Right lobe of liver (tissue), 6 donors: ENCODE measurements around the gene SLITRK4. TPM values are rescaled to one million over a fixed set of nuclear protein-coding genes. Genes with fewer than 3 reads are reported as not detected.

ENCODE experiments used
- ATAC-seq, 4 donors: fragments of 200-7000 bp; cut with Tn5 transposase; one replicate each; pipeline ENCODE4 v1.9.1; 2020; ENCODE audit warnings: mild to moderate bottlenecking in 4 of 4, moderate library complexity in 4 of 4
- DNase-seq, 3 donors: peaks; one replicate each; pipeline ENCODE4 v3.0.0-alpha.2; 2020
- H3K27ac ChIP-seq, 3 donors: fragments of 200-600 bp; one replicate each; pipeline ENCODE4 v1.8.0; 2022
- H3K27me3 ChIP-seq, 2 donors: fragments of 200-600 bp; one replicate each; pipeline ENCODE4 v1.8.0; 2022
- H3K36me3 ChIP-seq, 4 donors: fragments of 200-600 bp; sonication (generic) in 1 of 4; one replicate each; pipeline versions ENCODE4 v1.5.1 to v1.8.0; 2017 to 2022; ENCODE audit warnings: control low read depth in 1 of 4
- H3K4me1 ChIP-seq, 4 donors: fragments of 200-600 bp; sonication (generic) in 1 of 4; one replicate each; pipeline versions ENCODE4 v1.5.1 to v1.8.0; 2017 to 2022; ENCODE audit warnings: control low read depth in 1 of 4
- H3K4me3 ChIP-seq, 3 donors: fragments of 200-600 bp; one replicate each; pipeline ENCODE4 v1.8.0; 2022
- H3K9me3 ChIP-seq, 4 donors: fragments of 200-600 bp; sonication (generic) in 1 of 4; one replicate each; pipeline versions ENCODE4 v1.5.1 to v1.8.0; 2017 to 2022; ENCODE audit warnings: control low read depth in 1 of 4
- POLR2A ChIP-seq: fragments of 450-650 bp; IDR thresholded peaks from one replicate; pipeline ENCODE4 v1.6.1; 2017; ENCODE audit warnings: antibody characterized with exemption, mild to moderate bottlenecking
- WGBS: methylation state at CpG from one replicate; pipeline ENCODE4 v1.1.6; 2018; ENCODE audit warnings: low coverage, low lambda C conversion rate; ENCODE audit not compliant: insufficient coverage; ENCODE audit errors: missing lambda C conversion rate; 5-methylcytosine and 5-hydroxymethylcytosine counted together
- intact Hi-C, 2 donors: fragments of 100-400 bp; cut with DNase I; formaldehyde crosslinking; loops; one replicate each; pipeline versions ENCODE4 v1.11.2 to v1.14.1; 2022
- total RNA-seq, 6 experiments: library from RNA; depleted of rRNA in 2 of 6; stranded (reverse); fragments of >200 nt in 2 of 6; fragmentation: NEBNext Ultra II Directional in 3 of 6; extraction: Animal tissue kit (Norgen Biotek cat#: 25700) in 3 of 6; gene quantifications; one replicate each; pipeline versions ENCODE4 v1.1.0 to v1.2.4, GENCODE V29; 2016 to 2023
- TF ChIP-seq, protein P1 (sequence below), 4 donors: fragments of 200-600 bp in 3 of 4; fragments of 450-650 bp in 1 of 4; IDR thresholded peaks; one replicate each; pipeline versions ENCODE4 v1.5.1 to v1.8.0; 2016 to 2022; ENCODE audit warnings: antibody characterized with exemption in 4 of 4, mild to moderate bottlenecking in 2 of 4
- donor health status: DM: no; HTN: yes; CAD: no.
- donor health status: DM: no; HTN: no; CAD: no.
- donor health status: DM: no; HTN: no; CAD: no.
- donor health status: DM: no; HTN: yes; CAD: no.
- donor health status: DM: no; HTN: yes; CAD: no.

The SLITRK4 gene
- total RNA-seq, 6 experiments from 2014 or later, result 0.02 to 0.43 (median 0.09) TPM; not detected in 1

DNA sequence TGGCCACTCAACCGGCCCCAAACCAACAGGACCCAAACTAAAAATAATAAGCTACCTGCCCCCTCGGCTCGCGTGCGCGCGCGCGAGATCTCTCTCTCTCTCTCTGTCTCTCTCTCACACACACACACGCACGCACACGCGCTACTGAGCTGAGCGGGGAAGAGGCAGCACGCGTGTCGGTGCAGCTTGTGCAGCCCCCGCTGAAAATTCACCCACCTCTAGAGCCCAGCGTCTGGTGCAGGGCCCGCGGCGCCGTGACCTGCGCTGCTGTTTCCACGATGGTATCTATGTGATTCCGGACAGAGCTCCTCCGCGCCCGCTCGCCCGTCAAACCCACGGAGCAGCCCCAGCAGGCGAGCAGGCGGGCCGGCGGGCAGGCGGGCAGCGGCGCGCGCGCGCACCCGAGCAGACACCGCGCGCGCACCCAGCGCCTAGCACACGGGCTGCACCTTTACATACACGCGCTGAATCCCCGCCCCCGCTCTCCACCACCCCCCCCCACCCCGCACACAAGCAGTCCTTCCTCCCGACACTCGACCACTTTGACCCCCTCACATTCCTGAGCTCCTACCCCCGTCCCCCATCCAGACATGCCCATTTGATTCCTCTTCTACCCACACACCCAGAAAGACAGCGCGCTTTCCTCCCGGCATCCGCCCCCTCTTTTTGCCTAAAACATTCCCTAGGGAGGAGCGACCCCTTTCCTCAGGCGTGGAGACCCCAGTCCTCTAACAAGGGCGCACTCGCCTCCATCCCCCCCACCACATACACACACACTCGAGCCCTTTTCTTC lies 1.0 kb downstream of the SLITRK4 start:
- ATAC-seq (no peak), DNase-seq (no peak)
- H3K4me3 ChIP-seq, result peak overlapping the region in 2 of 3 donors; percentile 21 to 26
- TF ChIP-seq, protein P1, sequence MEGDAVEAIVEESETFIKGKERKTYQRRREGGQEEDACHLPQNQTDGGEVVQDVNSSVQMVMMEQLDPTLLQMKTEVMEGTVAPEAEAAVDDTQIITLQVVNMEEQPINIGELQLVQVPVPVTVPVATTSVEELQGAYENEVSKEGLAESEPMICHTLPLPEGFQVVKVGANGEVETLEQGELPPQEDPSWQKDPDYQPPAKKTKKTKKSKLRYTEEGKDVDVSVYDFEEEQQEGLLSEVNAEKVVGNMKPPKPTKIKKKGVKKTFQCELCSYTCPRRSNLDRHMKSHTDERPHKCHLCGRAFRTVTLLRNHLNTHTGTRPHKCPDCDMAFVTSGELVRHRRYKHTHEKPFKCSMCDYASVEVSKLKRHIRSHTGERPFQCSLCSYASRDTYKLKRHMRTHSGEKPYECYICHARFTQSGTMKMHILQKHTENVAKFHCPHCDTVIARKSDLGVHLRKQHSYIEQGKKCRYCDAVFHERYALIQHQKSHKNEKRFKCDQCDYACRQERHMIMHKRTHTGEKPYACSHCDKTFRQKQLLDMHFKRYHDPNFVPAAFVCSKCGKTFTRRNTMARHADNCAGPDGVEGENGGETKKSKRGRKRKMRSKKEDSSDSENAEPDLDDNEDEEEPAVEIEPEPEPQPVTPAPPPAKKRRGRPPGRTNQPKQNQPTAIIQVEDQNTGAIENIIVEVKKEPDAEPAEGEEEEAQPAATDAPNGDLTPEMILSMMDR (IDR thresholded peaks at IDR 0.05), result no peak
- no peak for TF ChIP-seq POLR2A
- H3K27me3 ChIP-seq, result peaks cover 0 to 22% of the 10 kb centered on the region in 2 donors
- no peaks in the 10 kb centered on the region for H3K9me3 ChIP-seq
- intact Hi-C loops, result no loop called here
- H3K4me1 ChIP-seq, result no peaks in the 10 kb centered on the region
- no peaks in the 10 kb centered on the region for H3K36me3 ChIP-seq
- 41% methylated on average over 16 of the region's 67 CpGs for WGBS
- no peak overlapping the region for H3K27ac ChIP-seq

DNA sequence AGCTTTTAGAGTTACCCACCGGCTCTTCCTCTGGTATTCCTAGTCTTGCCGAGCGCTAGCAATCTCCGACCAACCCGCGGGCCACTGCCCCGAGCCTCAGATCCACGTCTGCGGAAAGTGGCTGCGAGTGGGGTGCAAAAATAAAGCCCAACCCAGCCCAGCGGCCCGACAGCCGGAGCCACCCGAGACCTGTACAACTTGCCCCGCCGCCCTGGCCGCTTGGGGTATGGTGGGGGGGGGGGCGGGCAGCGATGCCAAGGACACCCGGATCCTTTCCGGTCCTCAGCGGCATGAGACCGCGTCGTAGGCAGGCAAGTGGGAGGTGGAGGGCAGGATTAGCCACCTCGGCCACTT lies 1.6 kb downstream of the SLITRK4 start:
- ATAC-seq (no peak), DNase-seq (no peak)
- no peaks in the 10 kb centered on the region for H3K4me1 ChIP-seq
- WGBS, result 23% methylated on average over 7 of the region's 26 CpGs
- H3K27ac ChIP-seq, result no peak overlapping the region
- H3K27me3 ChIP-seq, result peaks cover 0 to 22% of the 10 kb centered on the region in 2 donors
- H3K4me3 ChIP-seq, result peak overlapping the region in 2 of 3 donors; percentile 21 to 26
- intact Hi-C loops, result no loop called here
- no peaks in the 10 kb centered on the region for H3K9me3 ChIP-seq
- no peaks in the 10 kb centered on the region for H3K36me3 ChIP-seq
- TF ChIP-seq POLR2A, result no peak
- TF ChIP-seq, protein P1 (IDR thresholded peaks at IDR 0.05), result no peak

DNA sequence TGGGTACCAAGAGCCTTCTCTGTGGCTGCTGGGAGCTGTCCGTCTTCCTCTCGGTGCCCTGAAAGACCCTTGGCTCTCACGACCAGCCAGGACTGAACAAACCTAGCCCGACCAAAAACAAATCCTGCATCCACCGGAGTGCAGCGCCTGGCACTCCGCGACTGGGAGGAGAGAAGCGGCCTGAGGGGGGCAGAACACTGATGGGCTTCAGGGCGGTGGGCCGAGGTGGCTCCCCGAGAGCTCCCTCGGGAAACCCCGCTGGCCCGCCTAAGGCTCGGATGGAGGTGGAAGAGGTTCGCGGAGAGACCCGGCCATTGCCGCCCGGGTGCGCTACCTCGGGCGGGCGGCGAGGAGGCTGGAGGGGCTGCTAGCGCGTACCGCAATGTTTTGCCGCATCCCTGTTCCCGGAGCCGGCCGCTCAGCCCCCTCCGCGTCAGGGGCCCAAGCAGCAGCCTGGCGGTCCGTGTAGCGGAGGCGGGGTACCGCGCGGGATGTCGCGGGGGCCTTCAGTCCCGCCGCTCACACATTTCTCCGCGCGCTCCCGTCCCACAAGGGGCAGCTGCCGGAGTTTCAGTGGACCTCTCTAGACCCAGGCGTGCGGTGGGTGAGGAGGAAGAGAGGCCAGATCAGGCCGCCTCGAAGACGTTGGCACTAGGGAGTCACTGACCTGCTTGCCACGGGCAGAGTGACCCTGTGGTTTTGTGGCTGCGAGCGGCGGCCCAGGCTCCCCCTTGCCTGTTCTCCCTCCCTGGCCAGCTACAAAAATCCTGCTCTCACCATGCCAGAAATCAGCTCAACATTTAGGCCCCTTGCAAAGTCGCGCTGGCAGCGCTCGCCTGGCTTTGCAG lies 2.2 kb downstream of the SLITRK4 start:
- Histone ChIP-seq H3K4me3 (peak overlapping the region in 1 of 3 donors; percentile 26), H3K9me3 (no peaks in the 10 kb centered on the region), H3K36me3 (no peaks in the 10 kb centered on the region), H3K27me3 (peaks cover 0 to 22% of the 10 kb centered on the region in 2 donors), H3K27ac (no peak overlapping the region), H3K4me1 (no peaks in the 10 kb centered on the region)
- peak in 1 of 4 donors; percentile 39 for ATAC-seq
- TF ChIP-seq POLR2A, result no peak
- TF ChIP-seq, protein P1 (IDR thresholded peaks at IDR 0.05), result no peak
- WGBS, result 19% methylated on average over 8 of the region's 64 CpGs
- intact Hi-C loops, result no loop called here
- no peak for DNase-seq

DNA sequence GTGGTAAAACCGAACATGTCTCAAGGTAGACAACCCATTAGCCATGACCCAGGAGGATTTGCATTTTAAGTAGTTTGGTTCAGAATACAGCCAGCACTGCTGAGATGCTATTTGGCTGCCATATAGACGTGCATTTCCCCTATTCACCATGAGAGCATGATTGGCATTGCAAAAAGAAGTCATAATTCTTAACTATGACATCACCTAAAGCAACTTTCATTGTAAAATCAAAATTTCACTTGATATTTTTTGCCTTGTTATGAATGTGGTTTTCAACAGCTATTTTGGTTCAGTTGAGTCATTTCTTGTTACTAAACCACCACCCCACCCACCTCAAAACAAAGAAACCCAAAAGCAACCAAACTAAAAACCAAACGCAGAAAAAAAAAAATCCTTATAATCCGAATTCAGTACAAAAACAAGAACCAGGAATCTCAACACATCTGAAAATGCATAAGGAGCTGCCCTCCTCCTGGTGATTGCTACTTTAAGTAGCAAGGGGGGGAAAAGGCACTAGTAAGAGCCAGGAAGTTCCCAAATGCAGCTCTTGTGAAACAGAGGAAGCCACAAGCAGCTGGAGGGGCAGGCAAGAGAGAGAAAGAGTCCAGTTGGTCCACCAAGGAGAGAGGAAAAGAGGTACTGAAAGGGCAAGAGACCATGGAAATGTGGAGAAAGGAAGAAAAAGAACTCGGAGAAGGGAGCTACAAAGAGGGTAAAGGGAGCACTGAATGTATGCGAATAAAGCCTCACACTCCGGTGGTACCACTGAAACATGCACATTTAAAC lies 3.1 kb downstream of the SLITRK4 start:
- Histone ChIP-seq H3K9me3 (no peaks in the 10 kb centered on the region), H3K27me3 (peaks cover 0 to 22% of the 10 kb centered on the region in 2 donors), H3K4me3 (no peak overlapping the region), H3K4me1 (no peaks in the 10 kb centered on the region), H3K27ac (no peak overlapping the region), H3K36me3 (no peaks in the 10 kb centered on the region)
- DNase-seq, result no peak
- TF ChIP-seq POLR2A, result no peak
- TF ChIP-seq, protein P1 (IDR thresholded peaks at IDR 0.05), result no peak
- intact Hi-C loops, result no loop called here
- no peak for ATAC-seq
- WGBS, result 23% methylated on average over 7 of the region's 7 CpGs
